ENCODE results near the gene VWDE. TPM values are rescaled to one million over a fixed set of nuclear protein-coding genes. Genes with fewer than 3 reads are reported as not detected.

Gene VWDE
- total and polyA plus RNA-seq, 10 donors: 0.13 to 0.97 (median 0.60) TPM; not detected in 3

DNA sequence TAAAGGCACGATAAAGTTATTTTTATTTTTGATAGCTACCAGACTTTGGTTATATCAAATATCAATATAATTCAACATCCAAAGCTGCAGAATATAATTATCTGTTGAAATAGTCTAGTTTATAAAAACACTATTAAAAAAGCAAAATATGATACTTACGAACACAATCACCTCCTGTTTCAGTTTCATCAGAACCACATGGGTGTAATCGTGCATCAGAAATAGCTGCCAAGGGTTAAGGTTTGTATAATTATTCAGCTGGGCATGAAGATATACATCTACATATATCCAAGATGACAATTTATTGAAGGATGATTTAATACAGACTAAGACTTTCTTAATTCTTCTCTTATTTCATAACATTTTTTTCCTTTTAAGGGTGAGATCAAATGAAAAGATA, 20.3 kb downstream of the VWDE start:
- Histone ChIP-seq H3K9me3 (no peaks in the 10 kb centered on the region), H3K27ac (no peak overlapping the region), H3K4me3 (no peak overlapping the region), H3K36me3 (no peaks in the 10 kb centered on the region), H3K4me1 (no peaks in the 10 kb centered on the region), H3K27me3 (replicated peaks in 1 of 7) (no peaks in the 10 kb centered on the region)
- 83 to 90% (median 85%) methylated on average over 3 of the region's 3 CpGs for WGBS, 5 donors
- TF ChIP-seq, protein P1, sequence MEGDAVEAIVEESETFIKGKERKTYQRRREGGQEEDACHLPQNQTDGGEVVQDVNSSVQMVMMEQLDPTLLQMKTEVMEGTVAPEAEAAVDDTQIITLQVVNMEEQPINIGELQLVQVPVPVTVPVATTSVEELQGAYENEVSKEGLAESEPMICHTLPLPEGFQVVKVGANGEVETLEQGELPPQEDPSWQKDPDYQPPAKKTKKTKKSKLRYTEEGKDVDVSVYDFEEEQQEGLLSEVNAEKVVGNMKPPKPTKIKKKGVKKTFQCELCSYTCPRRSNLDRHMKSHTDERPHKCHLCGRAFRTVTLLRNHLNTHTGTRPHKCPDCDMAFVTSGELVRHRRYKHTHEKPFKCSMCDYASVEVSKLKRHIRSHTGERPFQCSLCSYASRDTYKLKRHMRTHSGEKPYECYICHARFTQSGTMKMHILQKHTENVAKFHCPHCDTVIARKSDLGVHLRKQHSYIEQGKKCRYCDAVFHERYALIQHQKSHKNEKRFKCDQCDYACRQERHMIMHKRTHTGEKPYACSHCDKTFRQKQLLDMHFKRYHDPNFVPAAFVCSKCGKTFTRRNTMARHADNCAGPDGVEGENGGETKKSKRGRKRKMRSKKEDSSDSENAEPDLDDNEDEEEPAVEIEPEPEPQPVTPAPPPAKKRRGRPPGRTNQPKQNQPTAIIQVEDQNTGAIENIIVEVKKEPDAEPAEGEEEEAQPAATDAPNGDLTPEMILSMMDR (IDR thresholded peaks at IDR 0.05 in 8 of 11, conservative IDR thresholded peaks at IDR 0.05 in 3 of 11): no peak
- no peak for TF ChIP-seq POLR2A (IDR thresholded peaks at IDR 0.05)
- intact Hi-C loops (cut with DNase I; ENCODE audit: low total_unique reads): no loop called here
- DNase-seq: no peak

DNA sequence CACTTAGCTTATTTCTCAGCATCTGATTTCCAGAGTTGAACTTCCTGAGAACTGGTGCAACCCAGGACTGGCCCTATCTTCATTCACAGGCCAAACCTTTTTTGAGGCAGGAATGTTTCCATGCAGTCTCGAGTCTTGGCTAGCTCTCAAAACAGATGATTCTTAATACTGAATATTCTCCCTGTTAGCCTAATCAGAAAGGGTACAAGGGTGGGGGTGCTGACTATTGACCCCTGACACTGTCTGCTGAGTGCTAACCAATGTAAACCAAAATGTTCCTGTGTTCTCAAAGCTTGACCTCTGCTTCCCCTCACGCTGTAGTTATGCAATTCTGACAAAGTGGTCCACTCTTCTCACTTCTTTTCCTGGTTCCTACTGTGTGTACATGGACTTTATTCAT, 25.3 kb downstream of the VWDE start:
- H3K36me3 ChIP-seq: no peaks in the 10 kb centered on the region
- no peak overlapping the region for H3K4me3 ChIP-seq
- intact Hi-C loops (cut with DNase I; ENCODE audit: low total_unique reads): no loop called here
- WGBS, 5 donors: 33 to 67% (median 47%) methylated on average over 2 of the region's 2 CpGs
- H3K4me1 ChIP-seq: no peaks in the 10 kb centered on the region
- no peaks in the 10 kb centered on the region for H3K9me3 ChIP-seq
- TF ChIP-seq POLR2A (IDR thresholded peaks at IDR 0.05) (no peak), POLR2AphosphoS5 (IDR thresholded peaks at IDR 0.05) (no peak)
- TF ChIP-seq, protein P1 (IDR thresholded peaks at IDR 0.05 in 8 of 11, conservative IDR thresholded peaks at IDR 0.05 in 3 of 11): no peak
- H3K27ac ChIP-seq: no peak overlapping the region
- DNase-seq: no peak
- H3K27me3 ChIP-seq (replicated peaks in 1 of 7): no peaks in the 10 kb centered on the region

DNA sequence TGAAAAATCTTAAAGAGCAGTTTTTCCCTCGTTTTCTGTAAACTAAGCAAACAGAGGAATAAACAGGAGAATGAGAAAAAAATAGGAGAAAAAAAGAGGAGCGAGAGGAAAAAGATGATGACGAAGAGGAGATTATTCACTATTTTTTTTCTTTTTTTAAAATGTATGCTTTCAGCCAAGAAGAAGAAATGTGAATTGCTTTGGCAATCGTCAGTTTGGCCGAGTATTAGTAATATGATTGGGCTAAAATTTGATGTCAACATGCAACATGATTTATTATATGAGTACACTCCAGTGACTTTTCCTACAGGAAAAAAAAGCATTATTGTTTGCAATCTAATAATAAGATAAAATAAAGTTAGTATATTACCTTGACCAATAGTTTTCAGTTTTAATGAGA, 26.3 kb downstream of the VWDE start:
- WGBS, 5 donors: 78 to 89% (median 84%) methylated on average over 5 of the region's 5 CpGs
- H3K4me3 ChIP-seq: no peak overlapping the region
- TF ChIP-seq POLR2AphosphoS5 (IDR thresholded peaks at IDR 0.05) (no peak), POLR2A (IDR thresholded peaks at IDR 0.05) (no peak)
- TF ChIP-seq, protein P1 (IDR thresholded peaks at IDR 0.05 in 8 of 11, conservative IDR thresholded peaks at IDR 0.05 in 3 of 11): no peak
- H3K4me1 ChIP-seq: no peaks in the 10 kb centered on the region
- H3K9me3 ChIP-seq: no peaks in the 10 kb centered on the region
- H3K27me3 ChIP-seq (replicated peaks in 1 of 7): no peaks in the 10 kb centered on the region
- H3K27ac ChIP-seq: no peak overlapping the region
- no peak for DNase-seq
- no peaks in the 10 kb centered on the region for H3K36me3 ChIP-seq
- intact Hi-C loops (cut with DNase I; ENCODE audit: low total_unique reads): no loop called here

DNA sequence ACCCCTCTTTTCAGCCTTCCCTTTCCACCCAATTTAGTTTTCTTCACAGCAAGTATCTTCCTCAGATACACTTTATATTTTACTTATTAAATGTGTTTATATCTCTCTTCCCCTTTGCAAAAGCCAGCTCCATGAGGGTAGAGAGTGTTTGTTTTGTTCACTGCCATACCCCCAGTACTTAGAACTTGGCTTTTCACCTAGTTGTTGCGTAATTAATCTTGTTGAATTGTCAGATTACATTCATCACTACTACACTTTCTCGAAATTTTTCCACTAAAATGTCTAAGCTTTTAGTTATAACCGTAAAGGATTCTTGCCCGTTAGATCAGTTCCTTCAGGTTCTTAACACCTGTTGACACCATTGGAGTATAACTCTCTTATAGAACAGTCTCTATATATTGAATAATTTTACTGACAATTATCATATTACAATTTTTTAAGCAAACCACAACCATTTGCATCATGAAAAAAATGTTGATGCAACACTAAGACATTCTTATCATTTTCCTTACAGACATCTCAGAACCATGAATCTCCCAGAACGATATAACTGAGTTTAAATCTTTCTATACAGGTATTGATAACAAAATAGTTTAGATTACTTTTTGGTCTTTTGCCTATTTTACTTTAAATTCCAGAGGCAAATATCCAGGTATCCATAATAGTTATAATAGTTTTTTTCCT, 29.9 kb downstream of the VWDE start:
- intact Hi-C loops (cut with DNase I; ENCODE audit: low total_unique reads): no loop called here
- WGBS, 5 donors: 67 to 83% (median 77%) methylated on average over 5 of the region's 5 CpGs
- no peaks in the 10 kb centered on the region for H3K36me3 ChIP-seq
- no peaks in the 10 kb centered on the region for H3K4me1 ChIP-seq
- no peaks in the 10 kb centered on the region for H3K9me3 ChIP-seq
- H3K27ac ChIP-seq: no peak overlapping the region
- H3K4me3 ChIP-seq: no peak overlapping the region
- no peak for DNase-seq
- H3K27me3 ChIP-seq (replicated peaks in 1 of 7): no peaks in the 10 kb centered on the region
- TF ChIP-seq, protein P1 (IDR thresholded peaks at IDR 0.05 in 8 of 11, conservative IDR thresholded peaks at IDR 0.05 in 3 of 11): no peak
- TF ChIP-seq POLR2A (IDR thresholded peaks at IDR 0.05): no peak
- no peak for TF ChIP-seq POLR2AphosphoS5 (IDR thresholded peaks at IDR 0.05)
